ENCODE data around the gene MT1X. TPM values are rescaled to one million over a fixed set of nuclear protein-coding genes. Genes with fewer than 3 reads are reported as not detected.
A peak's percentile ranks its signal among the peaks of the same experiment; 100 is the strongest.
"Not testable (repeated sequence)": the region's sequence is repeated elsewhere in the genome, so short reads cannot be mapped to it uniquely, and the experiment has no call there.

The MT1X gene
- polyA plus RNA-seq, 3 donors, result 24.8 to 30.2 (median 27.0) TPM

DNA sequence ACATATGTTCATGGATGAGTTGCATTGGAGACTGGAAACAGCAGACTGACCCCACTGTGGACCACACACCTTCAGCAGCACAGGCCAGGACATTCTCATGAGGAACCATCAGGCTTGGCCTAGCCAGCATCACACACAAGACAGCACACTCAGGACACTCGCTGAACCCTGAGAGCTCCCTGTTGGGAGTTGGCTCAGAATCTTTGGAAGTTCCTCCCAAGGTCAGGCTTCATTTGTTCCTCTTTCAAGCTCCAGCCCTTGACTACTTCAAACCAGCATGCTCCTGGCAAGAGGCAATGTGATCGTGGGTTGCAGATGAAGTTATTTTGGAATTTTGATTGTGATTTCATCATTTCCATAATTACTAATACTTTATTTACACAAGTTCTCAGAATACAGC lies 10.6 kb upstream of the MT1X start:
- DNase-seq (ENCODE audit: extremely low read depth in 1 of 11, low read depth in 9 of 11, low spot score in 4 of 11), result not testable (repeated sequence)

GRCh38 chr16:56672171-56672570 lies 10.1 kb upstream of the MT1X start:
- DNase-seq (ENCODE audit: extremely low read depth in 1 of 11, low read depth in 9 of 11, low spot score in 4 of 11), result not testable (repeated sequence)

GRCh38 chr16:56672761-56673536 lies 9.3 kb upstream of the MT1X start:
- DNase-seq (ENCODE audit: extremely low read depth in 1 of 11, low read depth in 9 of 11, low spot score in 4 of 11), result no peak

GRCh38 chr16:56673921-56674320 lies 8.3 kb upstream of the MT1X start:
- no peak for DNase-seq (ENCODE audit: extremely low read depth in 1 of 11, low read depth in 9 of 11, low spot score in 4 of 11)

DNA sequence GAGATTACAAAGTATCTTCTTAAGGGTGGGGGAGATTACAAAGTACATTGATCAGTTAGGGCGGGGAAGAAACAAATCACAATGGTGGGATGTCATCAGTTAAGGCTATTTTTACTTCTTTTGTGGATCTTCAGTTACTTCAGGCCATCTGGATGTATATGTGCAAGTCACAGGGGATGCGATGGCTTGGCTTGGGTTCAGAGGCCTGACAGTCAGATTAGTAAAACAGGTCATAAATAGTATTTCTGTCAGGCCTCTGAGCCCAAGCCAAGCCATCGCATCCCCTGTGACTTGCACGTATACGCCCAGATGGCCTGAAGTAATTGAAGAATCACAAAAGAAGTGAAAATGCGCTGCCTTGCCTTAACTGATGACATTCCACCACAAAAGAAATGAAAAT lies 7.7 kb upstream of the MT1X start:
- DNase-seq (ENCODE audit: extremely low read depth in 1 of 11, low read depth in 9 of 11, low spot score in 4 of 11), result not testable (repeated sequence)

- no peak for DNase-seq (ENCODE audit: extremely low read depth in 1 of 11, low read depth in 9 of 11, low spot score in 4 of 11)
These were observed 6.5 kb upstream of the MT1X start for GRCh38 chr16:56675685-56676210.

DNA sequence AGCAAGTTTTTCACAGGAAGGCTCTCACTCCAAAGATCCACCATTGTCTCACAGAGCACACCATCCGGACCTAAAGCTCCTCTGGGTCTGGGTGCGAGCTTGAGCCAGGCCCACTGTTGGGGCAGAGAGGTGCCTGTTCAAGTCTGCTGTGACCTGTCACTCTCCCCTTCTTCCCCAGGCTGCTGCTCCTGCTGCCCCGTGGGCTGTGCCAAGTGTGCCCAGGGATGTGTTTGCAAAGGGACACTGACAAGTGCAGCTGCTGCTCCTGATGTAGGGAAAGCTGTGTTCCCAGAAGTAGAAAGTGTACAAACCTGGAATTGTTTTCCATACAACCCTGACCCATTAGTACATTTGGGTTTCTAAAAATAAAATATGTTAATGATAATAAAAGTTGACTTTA lies 4.8 kb upstream of the MT1X start:
- DNase-seq (ENCODE audit: extremely low read depth in 1 of 11, low read depth in 9 of 11, low spot score in 4 of 11), result no peak

GRCh38 chr16:56679078-56679730 lies 3.1 kb upstream of the MT1X start:
- DNase-seq (ENCODE audit: extremely low read depth in 1 of 11, low read depth in 9 of 11, low spot score in 4 of 11), result no peak

- DNase-seq (ENCODE audit: extremely low read depth in 1 of 11, low read depth in 9 of 11, low spot score in 4 of 11), result no peak
These were observed 2.5 kb upstream of the MT1X start for GRCh38 chr16:56679818-56680217.

DNA sequence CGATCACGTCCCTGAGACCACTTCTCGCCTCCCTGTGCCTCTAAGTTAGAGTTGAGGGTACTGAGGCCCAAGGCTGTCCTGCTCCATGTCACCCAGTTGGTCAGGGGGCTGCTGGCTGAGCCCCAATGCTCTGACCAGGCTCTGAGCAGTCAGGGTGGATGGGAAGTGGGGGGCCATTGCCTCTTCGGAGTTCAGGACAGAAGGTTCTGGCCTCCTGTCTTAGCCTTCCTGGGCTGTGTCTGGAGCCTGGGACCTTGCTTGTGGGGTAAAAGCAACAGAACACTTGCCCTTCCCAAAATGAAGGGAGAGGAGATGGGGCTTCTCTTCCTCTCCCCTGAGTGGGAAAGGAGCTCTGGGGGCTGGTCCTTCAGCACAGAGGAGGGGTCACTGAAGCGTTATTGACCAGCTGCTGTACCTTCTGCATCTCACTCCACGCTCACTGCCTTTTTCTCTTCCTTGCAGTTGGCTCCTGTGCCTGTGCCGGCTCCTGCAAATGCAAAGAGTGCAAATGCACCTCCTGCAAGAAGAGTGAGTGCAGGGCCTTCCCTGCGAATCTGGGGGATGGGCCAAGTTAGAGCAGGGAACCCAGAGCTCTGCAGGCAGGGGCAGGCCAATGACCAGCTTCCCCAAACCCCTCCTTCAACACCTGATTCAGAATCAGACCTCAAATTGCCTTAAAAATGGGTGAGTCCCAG lies 580 bp downstream of the MT1X start:
- no peak for DNase-seq (ENCODE audit: extremely low read depth in 1 of 11, low read depth in 9 of 11, low spot score in 4 of 11)

DNA sequence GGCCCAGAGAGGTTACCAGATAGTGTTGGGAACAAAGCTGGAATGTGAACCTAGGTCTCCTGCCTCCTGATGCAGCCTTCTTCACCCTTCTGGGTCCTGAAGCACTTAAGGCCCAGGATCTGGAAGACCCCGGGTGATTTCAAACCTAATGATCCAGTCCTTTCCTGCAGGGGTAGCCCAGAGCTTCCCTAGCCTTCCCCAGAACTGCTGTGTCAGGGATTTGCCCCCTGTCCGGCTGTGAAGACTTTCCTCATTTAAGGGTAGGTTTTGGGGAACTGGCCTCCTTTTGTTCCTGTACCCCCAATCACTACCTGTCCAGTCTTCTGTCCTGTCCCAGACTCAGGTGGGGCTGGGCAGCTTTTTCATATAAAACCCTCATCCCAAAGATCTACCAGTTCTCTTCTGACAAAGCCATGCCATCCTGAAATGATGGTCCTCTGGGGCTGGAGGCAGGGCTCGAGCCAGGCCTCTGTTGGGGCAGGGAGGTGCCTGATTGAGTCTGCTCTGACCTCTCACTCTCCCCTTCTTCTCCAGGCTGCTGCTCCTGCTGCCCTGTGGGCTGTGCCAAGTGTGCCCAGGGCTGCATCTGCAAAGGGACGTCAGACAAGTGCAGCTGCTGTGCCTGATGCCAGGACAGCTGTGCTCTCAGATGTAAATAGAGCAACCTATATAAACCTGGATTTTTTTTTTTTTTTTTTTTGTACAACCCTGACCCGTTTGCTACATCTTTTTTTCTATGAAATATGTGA lies 1.3 kb downstream of the MT1X start:
- DNase-seq (ENCODE audit: extremely low read depth in 1 of 11, low read depth in 9 of 11, low spot score in 4 of 11), result no peak

DNA sequence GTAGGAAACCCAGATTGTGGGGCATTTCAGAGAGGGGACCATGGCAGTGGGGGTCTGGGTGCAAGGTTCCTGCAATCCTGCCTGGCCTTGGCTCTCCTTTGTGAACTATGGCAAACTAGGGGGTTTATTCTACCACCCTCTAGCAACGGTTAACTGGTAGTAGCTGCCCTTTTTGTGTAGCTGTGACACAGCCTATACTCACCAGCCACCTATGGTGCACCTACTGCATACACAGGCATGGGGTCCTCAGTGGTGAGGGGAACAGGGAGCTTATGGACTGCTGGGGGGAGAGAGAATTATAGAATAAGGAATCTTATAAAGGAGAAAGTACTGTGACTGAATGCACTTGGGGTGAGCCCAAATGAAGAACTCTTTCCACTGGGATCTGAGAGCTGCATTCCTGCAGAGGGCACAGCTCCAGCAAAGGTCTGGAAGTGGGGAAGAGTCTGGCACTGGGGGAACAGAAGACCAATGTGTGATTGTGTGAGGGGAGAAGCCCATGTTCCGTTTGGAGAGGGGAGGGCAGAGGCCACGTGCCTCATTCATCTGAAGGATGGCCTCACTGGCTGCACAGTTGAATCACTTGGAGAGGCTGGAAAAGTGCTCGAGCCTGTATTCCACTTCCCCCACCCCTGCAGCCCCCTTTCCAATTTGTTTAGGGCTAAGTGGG lies 2.1 kb downstream of the MT1X start:
- no peak for DNase-seq (ENCODE audit: extremely low read depth in 1 of 11, low read depth in 9 of 11, low spot score in 4 of 11)

GRCh38 chr16:56684926-56685590 lies 2.8 kb downstream of the MT1X start:
- no peak for DNase-seq (ENCODE audit: extremely low read depth in 1 of 11, low read depth in 9 of 11, low spot score in 4 of 11)

GRCh38 chr16:56686758-56687157 lies 4.5 kb downstream of the MT1X start:
- no peak for DNase-seq (ENCODE audit: extremely low read depth in 1 of 11, low read depth in 9 of 11, low spot score in 4 of 11)

DNA sequence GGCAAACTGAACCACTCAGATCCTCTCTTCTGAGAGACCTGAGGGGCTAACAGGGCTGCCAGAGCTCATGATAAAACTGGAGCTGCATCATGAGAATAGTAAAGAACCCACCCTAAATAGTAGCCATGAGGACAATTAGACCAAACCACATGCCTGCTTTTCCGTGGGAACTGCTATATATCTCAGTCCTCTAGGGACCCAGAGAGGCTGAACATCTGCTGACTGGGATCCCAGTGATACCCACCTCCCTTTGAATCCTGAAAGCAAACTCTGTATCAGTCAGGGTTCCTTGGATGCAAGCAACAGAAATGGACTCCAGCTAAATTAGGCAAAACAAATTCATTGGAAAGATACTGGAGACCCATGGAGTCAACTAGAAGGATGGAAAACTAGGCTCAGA lies 6.5 kb downstream of the MT1X start:
- no peak for DNase-seq (ENCODE audit: extremely low read depth in 1 of 11, low read depth in 9 of 11, low spot score in 4 of 11)

DNA sequence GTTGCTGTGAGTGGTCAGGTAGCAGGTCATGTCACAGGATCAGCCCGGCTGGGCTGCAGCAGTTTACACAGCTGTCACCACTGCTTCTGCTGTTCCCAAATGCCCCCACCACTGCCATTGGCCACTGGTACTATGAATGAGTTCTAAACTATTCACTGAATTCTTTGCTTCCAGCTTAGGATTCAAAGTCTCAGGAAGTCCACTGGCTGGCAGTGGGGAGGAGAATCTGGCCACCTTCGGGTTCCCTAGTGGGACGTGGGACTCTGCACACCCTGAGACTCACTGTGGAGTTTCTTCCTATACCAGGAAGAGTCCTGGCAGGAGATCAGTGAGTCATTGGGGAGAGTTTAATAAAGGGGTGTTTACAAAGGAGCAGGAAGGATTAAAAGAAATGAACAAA lies 6.9 kb downstream of the MT1X start:
- no peak for DNase-seq (ENCODE audit: extremely low read depth in 1 of 11, low read depth in 9 of 11, low spot score in 4 of 11)

- no peak for DNase-seq (ENCODE audit: extremely low read depth in 1 of 11, low read depth in 9 of 11, low spot score in 4 of 11)
These were observed 8.3 kb downstream of the MT1X start for GRCh38 chr16:56690420-56691122.

DNA sequence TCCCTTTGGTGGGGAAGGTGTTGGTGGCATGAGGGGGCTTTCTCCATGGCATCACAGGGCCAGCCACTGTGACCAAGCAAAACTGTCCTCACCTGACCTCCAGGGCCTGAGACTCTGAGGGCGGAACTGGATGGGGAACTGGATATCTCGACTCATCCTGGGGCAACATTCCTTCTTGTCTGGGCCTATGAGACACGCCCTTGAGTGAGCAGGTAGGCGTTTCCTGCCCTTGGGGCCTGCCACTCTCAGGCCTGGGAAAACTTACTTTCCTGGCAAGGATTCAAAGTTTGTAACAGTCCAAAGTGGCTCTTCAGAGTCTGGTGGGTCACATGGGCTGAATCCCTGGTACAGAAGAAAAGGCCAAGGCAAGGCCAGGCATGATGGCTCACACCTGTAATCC lies 9.6 kb downstream of the MT1X start:
- peak in 3 of 11 donors; percentile 26 to 50 (median 40) for DNase-seq (ENCODE audit: extremely low read depth in 1 of 11, low read depth in 9 of 11, low spot score in 4 of 11)

Data from renal cortex interstitium (tissue), 11 donors.